ENCODE measurements around the gene LOXHD1.

Gene LOXHD1

DNA sequence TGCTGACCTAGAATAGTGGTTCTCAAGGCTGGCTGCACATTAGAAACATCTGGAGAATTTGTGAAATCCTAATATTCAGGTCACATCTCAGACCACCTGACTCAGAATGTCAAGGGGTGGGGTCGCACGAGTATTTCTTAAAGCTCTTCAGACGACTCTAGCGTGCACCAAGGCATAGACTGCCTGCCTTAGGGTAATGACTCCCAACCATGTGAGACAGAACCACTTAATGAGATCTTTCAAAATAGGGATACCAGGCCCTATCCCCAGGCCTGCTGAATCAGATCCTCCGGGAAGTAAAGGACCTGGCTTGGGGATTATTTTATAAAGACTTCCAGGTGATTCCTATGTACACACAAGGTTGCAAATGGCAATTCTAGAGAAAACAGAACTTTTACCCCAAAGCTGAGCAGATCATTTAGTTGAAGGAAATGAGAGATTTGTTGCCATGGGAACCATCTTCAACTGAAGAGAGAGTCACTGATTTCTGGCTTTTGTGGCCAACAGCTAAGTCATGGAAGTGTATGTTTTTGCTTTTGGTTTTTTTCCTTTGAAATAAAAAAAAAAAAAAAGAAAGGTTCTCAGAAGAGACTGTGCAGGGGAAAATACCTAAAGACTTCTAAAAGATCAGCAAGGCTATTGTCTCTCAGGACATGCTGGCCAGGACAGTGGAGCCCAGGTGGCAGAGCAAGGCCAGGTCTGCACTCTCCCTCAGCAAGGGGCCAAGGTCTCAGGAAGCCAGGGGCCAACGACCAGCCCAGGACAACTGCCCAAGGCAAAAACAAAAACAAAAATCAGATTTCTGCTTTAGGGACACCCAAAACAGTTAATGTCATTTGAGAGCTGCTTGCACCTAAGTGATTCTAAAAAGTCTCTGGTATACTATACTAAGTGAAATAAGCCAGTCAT, 15.3 kb upstream of the LOXHD1 start:
- DNase-seq (ENCODE audit: low read depth in 2 of 2): no peak

DNA sequence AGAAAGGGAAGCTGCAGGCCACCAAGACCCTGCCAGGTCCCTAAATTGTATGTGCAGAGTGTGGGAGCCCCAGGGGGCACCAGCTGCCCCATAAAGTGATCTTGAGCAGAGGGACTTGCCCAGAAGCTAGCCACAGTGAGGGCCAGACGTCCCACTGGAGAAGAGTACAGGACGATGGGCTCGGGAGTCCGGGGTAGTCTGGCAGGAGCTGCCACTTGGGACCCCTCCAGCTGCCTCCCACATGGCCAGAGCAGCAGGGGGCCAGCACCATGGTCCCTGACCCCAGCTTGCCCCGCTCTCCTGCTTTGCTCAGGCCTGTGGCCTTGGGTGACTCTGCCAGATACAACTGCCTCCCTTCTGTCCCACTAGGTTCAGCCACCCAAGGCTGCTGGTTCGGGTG, 11.7 kb upstream of the LOXHD1 start:
- DNase-seq (ENCODE audit: low read depth in 2 of 2): no peak

DNA sequence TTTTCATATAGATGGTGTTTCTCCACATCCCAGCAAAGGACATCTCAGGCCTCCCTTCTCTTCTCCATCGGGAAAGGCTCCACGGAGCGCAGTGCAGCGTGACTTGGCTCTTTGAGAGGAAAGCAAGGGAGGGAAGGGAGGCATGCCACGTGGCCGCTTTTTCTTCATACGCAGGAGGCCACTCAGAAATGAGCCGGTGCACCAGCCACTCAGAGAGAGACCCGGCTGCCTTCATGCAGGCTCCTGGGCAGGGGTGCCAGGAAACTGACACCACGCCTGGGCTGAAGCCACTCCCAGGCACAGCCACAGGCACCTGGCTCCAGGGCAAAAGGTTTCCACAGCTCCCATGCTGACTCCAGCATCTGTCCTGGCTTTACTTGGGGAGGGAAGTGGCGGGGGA, 11.1 kb upstream of the LOXHD1 start:
- no peak for DNase-seq (ENCODE audit: low read depth in 2 of 2)

DNA sequence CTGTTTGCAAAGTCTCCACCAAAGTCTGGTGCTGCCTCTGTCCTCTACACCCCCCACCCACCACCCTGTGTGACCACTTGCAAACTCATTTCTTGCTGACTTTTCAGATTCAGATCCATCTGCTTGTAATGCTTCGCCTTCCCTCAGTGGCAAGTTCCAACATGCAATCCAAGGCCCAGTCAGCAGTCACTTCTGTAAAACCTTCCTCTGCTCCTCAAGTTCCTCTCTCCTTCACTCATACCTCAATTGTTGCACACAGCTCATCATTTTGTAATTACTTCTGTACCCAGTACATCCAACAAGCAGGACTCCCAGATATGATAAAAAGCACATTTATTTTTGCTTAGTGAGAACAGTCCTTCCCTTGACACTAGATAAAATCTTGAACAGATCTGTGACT, 6.5 kb upstream of the LOXHD1 start:
- DNase-seq (ENCODE audit: low read depth in 2 of 2): no peak

DNA sequence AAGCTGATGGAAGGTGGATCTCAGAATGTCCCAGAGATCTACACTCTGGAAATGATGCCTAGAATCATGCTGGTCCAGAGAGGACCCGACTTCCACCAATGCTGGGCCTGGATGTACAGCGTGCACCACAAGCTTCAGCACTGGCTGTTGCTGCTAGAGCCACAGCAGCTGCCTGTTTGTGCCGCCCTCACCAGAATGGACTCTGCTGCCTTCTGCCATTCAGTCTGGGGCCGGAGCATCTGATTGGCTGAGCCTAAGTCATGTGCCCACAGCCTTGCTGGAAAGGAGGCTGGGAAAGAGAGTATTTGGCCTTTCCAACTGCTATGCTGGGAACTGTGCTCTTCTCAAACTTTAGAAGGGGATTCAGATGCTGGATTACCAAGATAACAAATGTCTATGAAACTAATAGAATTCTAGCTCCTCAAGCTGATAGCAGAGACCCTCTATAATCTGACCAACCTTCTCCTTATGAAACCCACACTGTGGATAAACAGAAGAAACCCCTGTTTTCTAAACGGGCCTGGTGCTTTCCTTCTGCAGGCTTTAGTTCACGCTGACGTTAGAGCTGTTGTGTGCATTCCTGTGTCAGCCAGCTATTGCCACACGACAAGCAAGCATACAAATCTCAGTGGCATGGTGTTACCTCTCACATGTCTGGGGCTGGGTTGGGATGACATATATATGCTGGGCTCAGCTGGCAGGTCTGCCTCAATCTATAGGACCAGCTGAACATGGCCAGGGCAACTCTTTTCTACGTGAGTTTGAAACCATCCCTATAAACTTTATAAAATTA, 4.1 kb upstream of the LOXHD1 start:
- DNase-seq (ENCODE audit: low read depth in 2 of 2): no peak

DNA sequence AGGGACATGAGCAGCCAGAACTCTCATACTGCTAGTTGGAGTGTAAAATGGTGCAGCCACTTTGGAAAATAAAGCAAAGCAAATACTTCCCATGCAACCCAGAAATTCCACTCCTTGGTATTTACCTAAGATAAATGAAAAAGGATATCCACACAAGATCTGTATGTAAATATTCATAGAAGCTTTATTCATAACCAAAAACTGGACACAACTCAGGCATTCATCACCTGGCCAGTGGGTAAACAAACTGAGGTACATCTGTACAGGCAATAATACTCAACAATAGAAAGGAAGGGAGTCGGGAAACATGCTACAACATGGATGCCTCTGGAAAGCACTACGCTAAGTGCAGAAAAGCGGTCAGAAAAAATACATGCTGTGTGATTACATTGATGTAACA, 2.5 kb upstream of the LOXHD1 start:
- DNase-seq (ENCODE audit: low read depth in 2 of 2): no peak

DNA sequence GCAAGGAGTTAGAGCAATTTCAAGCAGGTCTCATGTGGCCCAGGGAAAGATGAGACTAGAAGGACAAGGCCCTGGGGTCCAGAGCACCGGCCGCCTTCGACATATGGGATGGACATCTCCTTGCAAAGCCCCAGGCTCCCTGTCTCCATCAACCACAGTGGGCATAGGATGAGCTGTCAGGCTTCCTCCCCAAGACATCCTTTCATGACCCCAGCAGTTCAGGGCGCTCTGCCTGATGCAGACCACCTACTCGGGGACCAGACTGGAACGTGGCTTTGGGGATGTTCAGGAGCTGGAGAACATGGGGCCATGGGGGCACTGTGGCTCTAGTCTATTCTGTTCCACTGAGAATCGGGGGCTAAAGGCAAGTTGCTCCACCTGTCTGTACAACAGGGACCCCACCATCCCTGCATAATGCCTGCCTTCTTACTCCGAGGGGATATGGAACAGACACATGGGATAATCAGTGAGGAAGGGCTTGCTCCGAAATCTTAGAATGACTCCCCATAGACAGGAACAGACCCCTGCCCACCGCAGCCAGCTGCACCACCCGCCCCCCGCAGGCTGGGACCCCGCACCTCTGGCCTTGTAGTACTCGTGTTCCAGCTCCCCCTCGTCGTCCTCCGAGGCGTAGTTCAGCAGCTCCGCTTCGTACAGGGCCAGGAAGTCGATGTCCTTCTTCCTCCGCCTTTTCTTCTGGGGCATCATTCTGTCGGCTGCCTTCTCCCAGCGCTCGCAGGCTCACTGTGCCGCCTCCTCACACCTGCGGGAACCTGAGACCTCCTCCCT, 500 bp downstream of the LOXHD1 start:
- no peak for DNase-seq (ENCODE audit: low read depth in 2 of 2)

DNA sequence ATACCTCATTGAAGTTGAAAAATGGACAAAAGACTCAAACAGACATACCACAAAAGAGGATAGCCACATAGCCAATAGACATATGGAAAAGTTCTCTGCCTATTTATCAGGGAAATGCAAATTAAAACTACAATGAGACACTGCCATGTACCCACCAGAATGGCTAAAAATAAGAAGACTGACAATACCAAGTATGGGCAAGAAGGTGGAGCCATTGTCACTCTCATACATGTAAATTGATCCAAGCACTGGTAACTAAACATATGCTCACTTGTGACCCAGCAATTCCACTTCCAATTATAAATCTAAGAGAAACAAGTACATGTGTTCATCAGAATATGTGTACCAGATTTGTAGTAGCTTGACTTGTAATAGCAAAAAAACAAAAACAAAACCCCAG, 4.6 kb downstream of the LOXHD1 start:
- no peak for DNase-seq (ENCODE audit: low read depth in 2 of 2)

DNA sequence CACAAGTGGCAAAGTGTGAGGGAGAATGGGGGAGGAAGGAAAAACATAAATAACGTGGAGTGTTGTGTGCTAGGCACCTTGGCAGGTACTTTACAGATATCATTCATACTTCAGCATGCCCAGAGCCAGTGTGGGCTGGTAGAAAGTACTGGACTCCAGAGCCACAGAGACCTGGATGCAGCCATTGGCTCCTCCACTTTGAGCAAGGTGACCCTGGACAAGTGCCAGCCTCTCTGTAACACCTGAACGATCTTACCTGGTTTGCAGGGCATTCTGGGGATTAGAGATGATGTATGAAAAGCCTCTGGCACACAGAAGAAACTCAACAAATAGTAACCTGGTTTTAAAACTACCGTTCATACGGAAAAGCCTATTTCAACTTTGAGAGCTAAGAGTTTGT, 6.3 kb downstream of the LOXHD1 start:
- DNase-seq (ENCODE audit: low read depth in 2 of 2): no peak

DNA sequence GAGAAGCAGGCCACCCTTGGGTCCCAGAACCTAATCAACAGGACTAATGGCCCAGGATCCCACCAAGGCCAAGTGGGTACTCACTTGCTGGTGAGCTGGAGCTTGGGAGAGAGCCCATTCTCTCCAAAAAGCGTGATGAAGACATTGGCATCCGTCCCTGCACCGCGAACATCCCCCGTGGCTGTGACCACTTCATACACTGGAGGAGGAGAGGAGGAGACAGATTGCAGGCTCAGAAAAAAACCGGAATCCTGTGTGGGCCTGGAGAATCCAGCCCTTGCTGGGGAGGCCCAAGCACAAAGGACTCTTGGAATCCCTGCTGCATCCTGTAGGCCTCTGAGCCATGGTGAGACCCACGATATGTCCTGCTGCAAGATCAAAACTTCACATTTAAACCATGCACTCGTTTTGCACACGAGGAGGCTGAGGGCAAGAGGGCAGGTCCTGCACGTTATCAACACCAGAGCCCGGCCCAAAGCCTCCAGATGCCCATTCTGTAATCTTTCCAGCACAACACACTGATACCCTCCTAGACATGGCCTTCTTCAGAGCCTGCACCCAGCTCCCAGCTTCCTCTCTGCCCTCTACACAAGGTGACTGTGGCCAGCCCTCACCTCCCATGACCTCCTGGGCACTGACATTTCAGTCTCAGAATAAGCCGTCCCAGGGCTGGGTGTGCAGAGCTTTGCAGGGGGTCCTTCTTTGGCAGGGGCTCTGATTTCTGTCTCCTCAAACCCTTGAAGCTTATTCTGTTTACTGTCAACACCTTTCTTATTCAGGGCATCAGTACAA, 7.8 kb downstream of the LOXHD1 start:
- no peak for DNase-seq (ENCODE audit: low read depth in 2 of 2)

DNA sequence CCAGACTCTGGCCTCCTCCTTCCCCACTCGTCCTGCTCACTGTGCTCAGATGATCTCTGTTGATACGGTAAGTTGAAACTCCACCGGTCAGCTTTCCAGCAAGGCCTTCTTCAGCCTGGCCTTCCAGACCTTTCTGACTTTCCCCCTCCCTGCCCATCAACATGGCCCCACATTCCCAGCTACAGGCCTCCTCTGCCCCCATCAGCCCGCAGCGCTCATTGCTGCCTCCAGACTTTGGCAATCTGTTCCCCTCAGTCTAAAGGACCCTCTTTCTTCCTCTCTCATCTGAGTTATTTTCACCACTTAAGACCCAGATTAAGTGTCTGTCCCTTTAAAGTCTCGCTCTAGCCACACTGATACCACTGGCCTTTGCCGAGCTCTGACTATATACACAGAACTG, 10.6 kb downstream of the LOXHD1 start:
- DNase-seq (ENCODE audit: low read depth in 2 of 2): no peak

DNA sequence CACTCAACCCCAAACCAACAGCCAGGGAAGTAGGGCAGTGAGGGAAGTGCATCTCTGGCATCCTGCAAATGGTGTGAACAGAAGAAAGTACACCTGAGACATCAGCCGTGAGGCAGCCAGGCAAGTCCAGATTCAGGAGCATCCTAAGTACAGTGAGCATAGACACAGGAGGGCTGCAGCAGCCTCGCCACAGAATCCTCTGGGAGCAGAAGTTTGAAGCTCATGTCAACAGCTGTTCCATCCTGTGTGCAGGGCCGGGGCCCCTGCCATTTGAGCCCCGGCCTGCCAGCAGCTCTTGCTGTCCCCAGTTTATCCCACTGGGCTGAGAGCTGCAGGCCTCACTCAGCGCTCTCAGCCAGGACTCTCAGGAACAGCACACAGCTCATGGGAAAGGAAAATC, 14.5 kb downstream of the LOXHD1 start:
- DNase-seq (ENCODE audit: low read depth in 2 of 2): no peak

DNA sequence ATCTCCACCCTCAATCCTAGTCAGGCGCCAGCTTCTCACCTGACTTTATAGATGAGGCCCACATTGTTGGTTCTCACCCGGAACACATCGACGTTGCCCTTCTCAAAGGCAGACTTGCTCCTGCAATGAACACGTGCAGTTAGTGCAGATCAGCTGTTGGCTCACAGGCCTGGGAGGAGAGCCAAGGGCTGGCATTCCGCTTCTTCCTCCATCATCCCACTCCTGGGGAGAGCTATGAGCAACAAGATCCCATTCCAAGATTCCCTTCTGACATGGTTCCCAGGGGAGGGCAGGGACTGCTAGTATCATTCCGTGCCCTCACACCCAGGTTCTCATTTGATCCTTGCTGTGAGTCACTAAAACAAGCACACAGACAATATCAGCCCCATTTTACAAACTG, 15.1 kb downstream of the LOXHD1 start:
- no peak for DNase-seq (ENCODE audit: low read depth in 2 of 2)

DNA sequence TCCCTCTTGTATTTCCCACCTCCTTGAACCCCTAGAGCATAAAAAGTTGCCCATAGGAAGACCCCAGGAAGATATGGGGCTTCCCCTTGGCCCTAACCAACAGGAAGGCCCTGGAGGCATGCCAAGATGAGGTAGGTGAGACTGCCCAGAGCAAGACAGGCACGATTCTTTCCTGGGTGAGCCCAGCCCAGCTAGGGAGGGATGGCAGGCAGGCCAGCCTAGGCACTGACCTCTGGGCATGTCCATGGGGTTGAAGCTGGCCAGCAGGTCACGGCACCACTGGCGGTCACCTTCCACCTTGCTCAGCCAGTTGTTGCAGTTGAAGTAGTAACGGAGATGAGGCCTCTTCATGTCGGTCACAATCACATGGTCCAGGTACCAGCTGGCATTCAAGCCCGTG, 17.6 kb downstream of the LOXHD1 start:
- no peak for DNase-seq (ENCODE audit: low read depth in 2 of 2)

DNA sequence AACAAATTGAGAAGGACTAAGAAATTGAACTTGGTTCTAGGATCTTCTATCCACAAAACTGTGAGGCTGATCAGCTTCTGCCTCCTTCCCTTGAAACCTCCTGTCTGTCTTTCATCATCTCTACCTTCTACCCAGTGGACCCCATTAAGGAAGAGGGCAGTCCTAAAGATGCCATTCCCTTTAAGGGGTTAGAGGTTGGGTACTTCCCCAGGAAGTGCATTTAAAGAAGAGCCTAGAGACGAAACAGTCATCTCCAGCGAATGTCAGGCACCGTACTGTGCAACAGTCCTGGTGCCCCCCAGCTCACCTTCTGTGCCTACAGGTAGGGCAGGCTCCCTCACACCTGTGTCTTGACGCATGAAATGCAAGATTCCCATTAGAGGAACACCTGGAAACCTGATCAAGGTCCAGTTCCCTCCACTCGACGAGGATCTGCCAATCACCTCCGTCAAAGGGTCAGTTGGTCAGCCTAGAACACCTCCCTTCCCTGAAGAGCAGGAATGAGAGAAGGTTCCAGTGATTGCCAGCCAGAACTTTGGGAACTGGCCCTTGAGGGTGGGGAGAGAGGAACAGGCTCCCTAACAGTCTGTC, 20.9 kb downstream of the LOXHD1 start:
- no peak for DNase-seq (ENCODE audit: low read depth in 2 of 2)

DNA sequence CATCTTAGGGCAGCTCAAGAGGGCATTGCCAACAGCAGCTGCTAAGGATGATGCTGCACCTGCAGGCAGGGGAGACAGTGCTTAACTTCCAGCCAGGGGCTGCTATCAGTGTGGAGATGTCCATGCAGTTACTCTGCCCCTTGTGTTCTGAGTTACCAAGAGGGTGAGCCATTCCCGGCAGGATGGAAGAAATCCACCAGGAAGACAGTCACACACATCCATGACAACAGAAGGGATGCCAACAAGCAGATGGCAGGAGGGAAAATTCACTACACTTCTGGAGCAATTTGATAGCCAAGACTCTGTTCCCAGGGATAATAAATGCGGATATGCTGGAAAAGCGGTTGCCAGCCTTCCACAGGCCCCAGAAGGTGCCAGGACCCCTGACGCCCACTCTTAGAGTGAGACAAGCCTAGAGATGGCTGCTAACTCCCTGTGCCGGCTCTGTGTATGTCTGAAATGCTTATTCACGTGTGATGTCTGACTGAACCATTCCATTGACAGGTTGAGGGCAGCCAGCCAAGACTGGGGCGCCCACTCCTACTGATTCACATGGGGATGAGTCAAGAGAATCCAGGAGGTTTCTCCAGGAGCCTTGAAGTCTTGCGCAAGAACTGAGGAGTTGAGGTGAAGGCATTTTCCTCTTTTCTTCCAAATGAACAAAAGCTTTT, 24.5 kb downstream of the LOXHD1 start:
- DNase-seq (ENCODE audit: low read depth in 2 of 2): no peak

DNA sequence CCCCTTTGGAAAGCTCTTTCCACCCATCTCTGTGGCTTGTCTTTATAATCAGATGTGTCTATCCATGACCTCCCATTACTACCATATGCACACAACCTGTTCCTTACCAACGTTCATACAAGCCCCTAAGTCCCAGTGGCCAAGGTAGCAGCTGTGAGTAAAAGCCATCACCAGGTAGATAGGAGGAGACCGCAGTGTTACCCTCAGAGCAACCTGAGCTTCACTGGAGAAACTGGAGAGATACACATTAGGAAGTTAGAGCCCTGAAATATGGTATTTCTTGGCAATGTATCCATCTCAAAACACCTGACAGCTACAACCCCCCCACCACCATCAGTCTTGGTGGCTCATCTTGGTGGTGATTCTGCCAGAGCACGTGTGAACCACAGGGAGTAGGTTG, 26.0 kb downstream of the LOXHD1 start:
- DNase-seq (ENCODE audit: low read depth in 2 of 2): no peak

DNA sequence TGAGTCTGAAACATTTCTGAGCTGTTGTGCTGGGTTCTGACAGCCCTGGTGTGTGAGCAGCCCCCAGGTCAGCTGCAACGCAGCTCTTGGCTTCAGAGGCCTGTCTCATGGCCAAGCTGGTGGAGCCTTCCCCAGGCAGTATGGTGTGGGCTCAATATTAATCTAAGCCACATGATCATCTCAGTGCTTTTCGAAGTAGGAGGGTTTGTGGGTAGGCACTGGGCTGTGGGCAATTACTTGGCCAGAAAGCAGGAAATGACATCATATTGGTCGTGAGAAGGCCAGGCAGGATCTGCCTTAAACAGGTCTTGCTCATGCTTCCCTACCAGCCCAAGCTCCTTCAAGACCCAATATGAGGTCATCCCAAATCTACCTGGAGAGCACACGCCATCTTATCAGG, 26.9 kb downstream of the LOXHD1 start:
- no peak for DNase-seq (ENCODE audit: low read depth in 2 of 2)

DNA sequence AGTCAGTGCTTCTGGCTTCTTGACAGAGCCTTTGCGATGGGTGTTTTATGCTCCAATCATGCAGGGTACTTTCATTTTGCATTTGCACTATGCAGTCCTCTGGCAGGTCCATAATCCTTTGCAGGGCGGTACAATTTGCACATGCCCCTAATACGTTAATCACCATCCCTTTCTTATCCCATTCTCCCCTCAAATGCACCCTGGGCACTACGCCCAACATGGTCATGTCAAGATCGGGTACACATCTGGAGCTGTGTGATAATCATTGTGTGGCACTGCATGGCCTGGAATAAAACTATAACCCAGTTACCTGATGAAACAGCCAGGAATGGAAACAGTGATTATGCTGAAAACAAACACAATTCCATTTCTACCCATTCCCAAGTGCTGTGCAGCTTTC, 27.7 kb downstream of the LOXHD1 start:
- no peak for DNase-seq (ENCODE audit: low read depth in 2 of 2)

DNA sequence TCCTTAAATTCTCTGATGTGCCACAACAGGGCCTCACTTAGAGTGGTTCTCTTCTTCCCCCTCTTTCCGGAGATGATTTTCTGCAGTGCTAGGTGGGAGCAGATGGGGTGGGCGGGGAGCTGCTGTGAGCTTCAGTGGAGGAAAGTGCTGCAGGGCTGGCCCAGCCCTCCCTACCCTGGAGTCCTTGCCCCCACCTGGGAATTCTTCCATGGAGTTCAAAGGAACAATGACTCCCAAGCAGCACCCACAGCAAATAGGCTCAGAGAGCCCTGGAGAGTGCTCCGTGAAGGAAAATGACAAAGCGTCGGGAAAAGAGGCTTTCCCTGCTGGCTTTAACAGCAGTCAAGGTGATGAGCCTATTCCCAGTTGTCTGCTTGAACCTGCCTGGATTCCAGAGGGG, 28.8 kb downstream of the LOXHD1 start:
- no peak for DNase-seq (ENCODE audit: low read depth in 2 of 2)

DNA sequence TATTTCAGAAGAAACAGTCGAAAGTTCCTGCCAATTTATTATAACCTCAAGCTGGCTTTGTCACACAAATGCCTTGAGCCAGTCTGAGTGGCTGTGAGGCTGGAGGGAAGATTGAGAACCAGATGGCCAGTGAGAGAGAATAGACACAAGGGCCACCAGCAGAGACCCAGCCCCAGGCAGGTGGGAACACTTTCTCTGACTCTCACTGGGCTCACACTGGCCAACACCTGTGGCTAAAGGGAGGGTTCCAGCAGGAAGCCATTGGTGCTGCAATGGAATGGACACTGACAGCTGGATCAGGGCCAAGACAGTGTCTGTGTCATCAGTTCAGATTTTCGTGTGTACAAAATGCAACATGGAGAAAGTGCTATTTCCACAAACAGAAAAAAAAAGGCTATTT, 29.9 kb downstream of the LOXHD1 start:
- no peak for DNase-seq (ENCODE audit: low read depth in 2 of 2)

Measured in activated CD4-positive, alpha-beta T cell treated with anti-CD3 and anti-CD28 coated beads for 24 hours (primary cell).